Stimulated activated CD4-positive, alpha-beta T cell treated with anti-CD3 and anti-CD28 coated beads, Interleukin-12 subunit alpha, Interleukin-12 subunit beta, amount 100 ng/mL, for 4 hours (primary cell): ENCODE results near the gene NINL.
"Not testable (repeated sequence)": the region's sequence is repeated elsewhere in the genome, so short reads cannot be mapped to it uniquely, and the experiment has no call there.

ENCODE experiments used
- DNase-seq: peaks from one replicate; pipeline ENCODE4 v3.0.0-alpha.2; 2020

Gene NINL

GRCh38 chr20:25590778-25591177 is 5.4 kb upstream of the NINL start:
- DNase-seq = not testable (repeated sequence)

- DNase-seq = no peak
Observed at GRCh38 chr20:25588491-25588890, 3.2 kb upstream of the NINL start.

- DNase-seq = no peak
Observed at GRCh38 chr20:25587536-25587935, 2.2 kb upstream of the NINL start.

GRCh38 chr20:25586877-25587276 is 1.5 kb upstream of the NINL start:
- DNase-seq = no peak

GRCh38 chr20:25583607-25584006 is 1.7 kb downstream of the NINL start:
- not testable (repeated sequence) for DNase-seq

- DNase-seq = no peak
Observed at GRCh38 chr20:25580711-25581110, 4.6 kb downstream of the NINL start.

- no peak for DNase-seq
Observed at GRCh38 chr20:25579081-25579770, 6.1 kb downstream of the NINL start.

GRCh38 chr20:25576783-25577530 is 8.4 kb downstream of the NINL start:
- no peak for DNase-seq

- no peak for DNase-seq
Observed at GRCh38 chr20:25574411-25574810, 10.9 kb downstream of the NINL start.

- DNase-seq = no peak
Observed at GRCh38 chr20:25573288-25574251, 11.8 kb downstream of the NINL start.

- DNase-seq = no peak
Observed at GRCh38 chr20:25571817-25572216, 13.5 kb downstream of the NINL start.

- no peak for DNase-seq
Observed at GRCh38 chr20:25571240-25571639, 14.1 kb downstream of the NINL start.

GRCh38 chr20:25570148-25570530 is 15.2 kb downstream of the NINL start:
- DNase-seq = no peak

GRCh38 chr20:25567286-25567685 is 18.0 kb downstream of the NINL start:
- no peak for DNase-seq

GRCh38 chr20:25566821-25567220 is 18.5 kb downstream of the NINL start:
- no peak for DNase-seq

- DNase-seq = no peak
Observed at GRCh38 chr20:25565578-25566157, 19.7 kb downstream of the NINL start.

GRCh38 chr20:25563876-25564275 is 21.5 kb downstream of the NINL start:
- DNase-seq = no peak

- no peak for DNase-seq
Observed at GRCh38 chr20:25563362-25563761, 22.0 kb downstream of the NINL start.

- not testable (repeated sequence) for DNase-seq
Observed at GRCh38 chr20:25561771-25562170, 23.6 kb downstream of the NINL start.

GRCh38 chr20:25553819-25554296 is 31.5 kb downstream of the NINL start:
- no peak for DNase-seq

- DNase-seq = no peak
Observed at GRCh38 chr20:25552977-25553376, 32.4 kb downstream of the NINL start.

GRCh38 chr20:25551413-25552215 is 33.7 kb downstream of the NINL start:
- no peak for DNase-seq
